Measurements from ENCODE around the gene LMX1A. TPM values are rescaled to one million over a fixed set of nuclear protein-coding genes. Genes with fewer than 3 reads are reported as not detected.

Gene LMX1A
- total RNA-seq, 1 donor from 2014 or later = 0.11 TPM

GRCh38 chr1:165364568-165365133 is 8.1 kb upstream of the LMX1A start:
- no peak overlapping the region for H3K4me3 ChIP-seq
- no peaks in the 10 kb centered on the region for H3K36me3 ChIP-seq
- no peak overlapping the region for H3K27ac ChIP-seq (replicated peaks)
- no peaks in the 10 kb centered on the region for H3K9me3 ChIP-seq (replicated peaks)
- DNase-seq = peak; percentile 39
- H3K27me3 ChIP-seq (ENCODE audit: low read depth) = peaks cover 69% of the 10 kb centered on the region
- H3K4me1 ChIP-seq = no peaks in the 10 kb centered on the region
- intact Hi-C loops (cut with micrococcal nuclease) = loop anchor here (10.0 kb wide), 1 partner anchor 220 kb away; no protein-coding TSS in a partner anchor
- TF ChIP-seq CTCF (IDR thresholded peaks at IDR 0.05; ENCODE audit: borderline replicate concordance) = no peak

GRCh38 chr1:165356876-165357275 is 361 bp upstream of the LMX1A start:
- Histone ChIP-seq H3K27me3 (ENCODE audit: low read depth) (peaks cover 99% of the 10 kb centered on the region), H3K36me3 (no peaks in the 10 kb centered on the region), H3K4me1 (peaks cover 45% of the 10 kb centered on the region), H3K4me3 (peak overlapping the region; percentile 63), H3K9me3 (replicated peaks) (no peaks in the 10 kb centered on the region), H3K27ac (replicated peaks) (no peak overlapping the region)
- no peak for DNase-seq
- intact Hi-C loops (cut with micrococcal nuclease) = no loop called here
- TF ChIP-seq CTCF (IDR thresholded peaks at IDR 0.05; ENCODE audit: borderline replicate concordance) = no peak

- H3K4me1 ChIP-seq = peaks cover 46% of the 10 kb centered on the region
- H3K27me3 ChIP-seq (ENCODE audit: low read depth) = peaks cover 100% of the 10 kb centered on the region
Observed at GRCh38 chr1:165355139-165355976, 1.2 kb downstream of the LMX1A start.

GRCh38 chr1:165354739-165355138 is 1.8 kb downstream of the LMX1A start:
- H3K4me1 ChIP-seq = peaks cover 46% of the 10 kb centered on the region
- peaks cover 100% of the 10 kb centered on the region for H3K27me3 ChIP-seq (ENCODE audit: low read depth)
- H3K36me3 ChIP-seq = no peaks in the 10 kb centered on the region
- no peaks in the 10 kb centered on the region for H3K9me3 ChIP-seq (replicated peaks)
- peak overlapping the region; percentile 63 for H3K4me3 ChIP-seq
- no peak overlapping the region for H3K27ac ChIP-seq (replicated peaks)
- TF ChIP-seq CTCF (IDR thresholded peaks at IDR 0.05; ENCODE audit: borderline replicate concordance) = no peak
- intact Hi-C loops (cut with micrococcal nuclease) = no loop called here
- DNase-seq = no peak

More at GRCh38 chr1:165355139-165355976, 1.2 kb downstream of the LMX1A start:
- H3K27ac ChIP-seq (replicated peaks) = no peak overlapping the region
- no peak for TF ChIP-seq CTCF (IDR thresholded peaks at IDR 0.05; ENCODE audit: borderline replicate concordance)
- H3K4me3 ChIP-seq = peak overlapping the region; percentile 63
- no peaks in the 10 kb centered on the region for H3K9me3 ChIP-seq (replicated peaks)
- intact Hi-C loops (cut with micrococcal nuclease) = no loop called here
- no peak for DNase-seq
- H3K36me3 ChIP-seq = no peaks in the 10 kb centered on the region

- Histone ChIP-seq H3K4me1 (peaks cover 46% of the 10 kb centered on the region), H3K27ac (replicated peaks) (no peak overlapping the region), H3K36me3 (no peaks in the 10 kb centered on the region), H3K27me3 (ENCODE audit: low read depth) (peaks cover 100% of the 10 kb centered on the region), H3K9me3 (replicated peaks) (no peaks in the 10 kb centered on the region), H3K4me3 (peak overlapping the region; percentile 63)
- DNase-seq = no peak
- intact Hi-C loops (cut with micrococcal nuclease) = no loop called here
- no peak for TF ChIP-seq CTCF (IDR thresholded peaks at IDR 0.05; ENCODE audit: borderline replicate concordance)
Observed at GRCh38 chr1:165353731-165354671, 2.5 kb downstream of the LMX1A start.
